IPS-18c (cell line): ENCODE measurements around the gene MUCL3.
A peak's percentile ranks its signal among the peaks of the same experiment; 100 is the strongest.
"Not testable (repeated sequence)": the region's sequence is repeated elsewhere in the genome, so short reads cannot be mapped to it uniquely, and the experiment has no call there.

Experiments
- H3K4me3 ChIP-seq: 2 replicates; pipeline ENCODE4 v1.7.0; 2013; ENCODE audit warnings: low read depth, mild to moderate bottlenecking, low read length, moderate library complexity; ENCODE audit not compliant: insufficient read depth
- H3K9me3 ChIP-seq: one replicate; pipeline ENCODE4 v1.6.1; 2013; ENCODE audit warnings: mild to moderate bottlenecking, low read length, moderate library complexity; ENCODE audit not compliant: control insufficient read depth, insufficient read depth

MUCL3 gene

DNA sequence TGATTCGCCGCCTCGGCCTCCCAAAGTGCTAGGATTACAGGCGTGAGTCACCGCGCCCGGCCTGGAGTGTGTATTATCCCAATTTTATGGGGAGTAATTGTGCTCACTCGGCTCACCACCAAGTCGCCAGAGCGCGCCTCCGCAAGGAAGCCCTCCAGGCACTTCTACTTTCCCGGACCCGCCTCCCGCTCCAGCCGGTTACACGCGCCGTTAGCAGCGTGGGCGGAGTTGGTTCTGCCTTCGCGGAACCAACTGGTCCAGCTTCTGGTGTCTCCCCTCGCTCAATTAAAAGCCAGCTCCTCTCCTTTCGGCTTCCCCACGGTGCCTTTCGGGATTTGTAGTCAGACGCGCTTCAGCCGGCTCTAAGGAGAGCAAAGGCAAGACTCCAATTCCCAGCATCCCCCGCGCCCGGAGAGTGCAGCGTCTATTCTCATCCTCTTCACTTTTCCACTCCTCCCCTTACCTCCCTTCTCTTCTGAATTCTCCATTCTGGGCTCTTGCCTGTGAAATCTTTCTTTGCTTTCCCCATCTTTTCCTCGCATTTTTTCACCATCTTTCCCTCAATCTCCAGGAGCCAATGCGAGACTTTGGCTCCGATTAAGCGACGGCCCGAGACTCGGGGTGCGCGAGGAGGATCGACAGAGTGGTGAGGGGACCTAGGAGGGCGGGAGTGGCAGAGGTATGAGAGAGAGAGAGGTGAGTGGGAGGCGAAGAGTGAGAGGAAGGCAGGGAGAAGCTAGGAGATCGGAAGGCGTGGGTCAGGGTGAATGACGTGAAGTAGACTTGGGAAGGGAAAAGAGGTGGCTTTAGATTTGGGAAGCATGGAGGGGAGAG is 32.8 kb upstream of the MUCL3 start, which contains the start of gene GTF2H4:
GTF2H4 (plus strand) TSS at position 450 of the 834 bp plus-strand sequence.
- Histone ChIP-seq H3K9me3 (no peaks in the 10 kb centered on the region), H3K4me3 (peak within 1 kb of the TSS; percentile 99)

DNA sequence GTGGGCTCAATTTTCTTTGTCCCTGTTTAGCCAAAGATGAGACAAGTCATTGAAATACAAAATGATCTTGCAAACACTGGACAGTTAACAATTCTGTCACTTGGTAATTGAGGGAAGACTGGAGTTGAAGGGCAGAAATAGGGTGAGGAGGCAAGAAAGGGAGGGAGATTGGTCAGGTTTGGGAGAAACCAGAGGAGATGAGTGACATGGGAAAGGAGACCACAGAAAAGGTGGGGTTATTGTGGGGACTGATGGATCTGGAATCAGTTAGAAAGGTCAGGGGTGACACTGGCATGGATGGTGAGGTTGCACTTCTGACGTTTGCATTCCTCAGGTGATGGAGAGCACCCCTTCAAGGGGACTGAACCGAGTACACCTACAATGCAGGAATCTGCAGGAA is 32.1 kb upstream of the MUCL3 start:
- Histone ChIP-seq H3K4me3 (peak overlapping the region; percentile 99), H3K9me3 (no peaks in the 10 kb centered on the region)

DNA sequence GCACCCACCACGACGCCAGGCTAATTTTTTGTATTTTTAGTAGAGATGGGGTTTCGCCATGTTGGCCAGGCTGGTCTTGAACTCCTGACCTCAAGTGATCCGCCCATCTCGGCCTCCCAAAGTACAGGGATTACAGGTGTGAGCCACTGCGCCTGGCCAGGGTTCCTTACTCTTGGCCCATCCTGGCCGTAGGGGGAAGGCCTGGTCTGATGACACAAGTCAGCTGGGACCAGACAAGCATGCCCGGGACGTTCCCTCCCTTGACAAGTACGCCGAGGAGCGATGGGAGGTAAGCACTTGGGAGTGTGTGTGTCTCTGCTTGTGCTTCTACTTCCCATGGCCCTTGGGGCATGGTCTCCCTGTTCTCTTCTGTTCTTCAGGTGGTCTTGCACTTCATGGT is 30.3 kb upstream of the MUCL3 start:
- not testable (repeated sequence) for H3K9me3 ChIP-seq, H3K4me3 ChIP-seq

DNA sequence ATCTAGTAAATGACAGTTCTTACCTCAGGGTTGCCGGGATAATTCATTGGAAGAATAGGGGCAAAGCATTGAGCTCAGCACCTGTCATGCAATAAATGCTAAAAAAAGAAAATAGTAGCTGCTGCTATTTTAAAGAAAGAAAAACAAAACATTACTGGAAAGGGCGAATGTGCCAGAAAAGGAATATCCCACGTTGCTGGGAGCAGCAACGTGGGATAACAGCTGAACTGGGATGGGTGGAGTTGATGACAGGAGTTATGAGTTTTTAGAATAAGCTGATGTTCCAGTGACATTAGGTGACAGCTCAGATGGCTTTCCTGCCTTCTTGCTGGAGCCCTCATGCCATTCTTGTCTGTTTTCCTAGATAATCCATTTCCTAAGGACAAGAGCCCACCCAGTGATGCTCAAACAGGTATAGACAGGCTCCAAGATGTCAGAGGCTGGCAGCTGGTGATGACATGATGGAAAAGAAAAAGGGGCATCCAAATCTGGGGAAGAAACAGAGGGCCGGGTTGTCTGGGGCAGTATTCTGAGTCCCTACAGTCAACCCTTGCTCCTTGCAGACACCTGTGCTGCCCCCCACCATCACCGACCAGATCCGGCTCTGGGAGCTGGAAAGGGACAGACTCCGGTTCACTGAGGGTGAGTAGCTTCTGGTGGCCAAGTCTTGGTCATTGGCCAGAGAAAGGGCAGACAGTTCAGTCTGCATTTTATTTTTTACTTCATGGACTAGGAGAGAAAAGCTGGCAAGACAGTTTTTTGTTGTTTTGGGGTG is 27.8 kb upstream of the MUCL3 start:
- Histone ChIP-seq H3K4me3 (no peak overlapping the region), H3K9me3 (no peaks in the 10 kb centered on the region)

DNA sequence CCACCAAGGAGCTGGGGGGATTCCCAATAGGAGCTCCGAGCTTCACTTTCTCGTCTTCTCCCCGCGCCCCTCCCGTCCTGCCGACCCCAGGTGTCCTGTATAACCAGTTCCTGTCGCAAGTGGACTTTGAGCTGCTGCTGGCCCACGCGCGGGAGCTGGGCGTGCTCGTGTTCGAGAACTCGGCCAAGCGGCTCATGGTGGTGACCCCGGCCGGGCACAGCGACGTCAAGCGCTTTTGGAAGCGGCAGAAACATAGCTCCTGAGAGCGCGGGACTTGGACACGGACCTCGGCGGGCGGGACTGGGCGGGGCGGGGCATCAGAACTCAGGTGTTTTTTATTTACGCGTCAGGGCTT is 27.1 kb upstream of the MUCL3 start:
- H3K9me3 ChIP-seq, result no peaks in the 10 kb centered on the region
- H3K4me3 ChIP-seq, result peak overlapping the region; percentile 70; the same call in 1 of the 2 replicates

DNA sequence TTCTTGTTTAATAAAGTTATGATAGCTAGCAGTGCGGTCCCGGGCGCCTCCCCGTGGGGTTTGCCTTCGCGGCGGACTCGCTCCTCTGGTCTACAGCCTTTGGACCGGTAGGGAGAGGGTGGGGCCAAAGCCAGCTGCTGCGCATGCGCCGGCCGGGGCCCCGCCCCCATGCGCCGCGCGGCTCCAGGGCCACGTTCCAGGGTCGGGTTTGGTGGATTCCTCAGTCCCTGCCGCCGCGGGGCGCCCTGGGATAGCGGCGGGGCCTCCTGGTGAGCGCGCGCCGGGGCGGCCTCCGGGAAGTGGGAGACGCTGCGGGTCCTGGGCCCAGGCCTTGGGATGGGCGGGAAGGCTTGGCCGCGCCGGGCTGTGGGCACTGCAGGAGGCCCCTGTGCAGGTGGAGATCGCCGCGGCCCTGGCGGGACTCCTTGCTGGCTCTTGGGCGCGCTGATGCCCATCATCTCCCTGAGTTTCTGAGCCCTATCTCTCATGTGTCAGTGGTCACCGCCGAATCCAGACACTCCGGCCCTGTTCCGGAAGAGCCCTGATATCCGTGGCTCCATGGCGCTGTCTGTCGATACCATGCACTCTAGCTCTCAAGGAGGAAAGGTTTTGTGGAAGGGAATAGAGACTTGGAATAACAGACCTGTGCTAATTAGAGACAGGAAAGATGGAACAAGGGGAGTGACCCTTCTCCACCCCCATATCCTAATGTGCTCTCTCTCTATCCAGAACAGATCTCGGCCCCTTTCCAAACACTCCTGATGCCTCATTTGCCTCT is 26.5 kb upstream of the MUCL3 start, which contains the start of gene VARS2:
VARS2 (plus strand) TSS at position 163 of the 778 bp plus-strand sequence; CDS start at position 762, 599 bp downstream.
- Histone ChIP-seq H3K9me3 (no peaks in the 10 kb centered on the region), H3K4me3 (peak within 1 kb of the TSS; percentile 70)

DNA sequence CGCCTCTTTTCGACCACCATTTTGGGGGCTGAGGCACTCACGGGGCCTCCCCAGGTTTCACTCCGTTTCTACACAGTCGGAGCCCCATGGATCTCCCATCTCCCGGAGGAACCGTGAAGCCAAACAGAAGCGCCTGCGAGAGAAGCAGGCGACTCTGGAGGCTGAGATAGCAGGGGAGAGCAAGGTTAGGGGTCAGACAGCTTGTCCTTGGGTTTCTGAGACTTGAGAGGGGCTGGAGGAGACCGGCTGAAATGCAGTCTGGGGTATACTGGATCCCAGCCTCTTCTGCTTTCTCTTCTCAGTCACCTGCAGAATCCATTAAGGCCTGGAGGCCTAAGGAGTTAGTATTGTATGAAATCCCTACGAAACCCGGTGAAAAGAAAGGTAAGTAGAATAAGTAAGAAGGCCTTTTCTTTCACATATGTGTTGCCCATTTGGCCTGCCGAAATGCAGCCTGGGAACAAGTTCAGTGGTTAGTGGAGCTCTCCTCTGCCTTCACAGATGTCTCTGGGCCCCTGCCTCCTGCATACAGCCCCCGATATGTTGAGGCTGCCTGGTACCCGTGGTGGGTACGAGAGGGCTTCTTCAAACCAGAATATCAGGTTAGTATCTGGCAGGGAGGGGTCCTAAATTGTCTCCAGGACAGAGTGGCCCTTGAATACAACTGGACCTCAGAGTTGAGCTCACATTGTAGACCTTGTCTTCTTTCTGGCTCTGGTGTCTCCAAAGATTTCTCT is 25.8 kb upstream of the MUCL3 start:
- Histone ChIP-seq H3K9me3 (no peaks in the 10 kb centered on the region), H3K4me3 (peak overlapping the region; percentile 70)

DNA sequence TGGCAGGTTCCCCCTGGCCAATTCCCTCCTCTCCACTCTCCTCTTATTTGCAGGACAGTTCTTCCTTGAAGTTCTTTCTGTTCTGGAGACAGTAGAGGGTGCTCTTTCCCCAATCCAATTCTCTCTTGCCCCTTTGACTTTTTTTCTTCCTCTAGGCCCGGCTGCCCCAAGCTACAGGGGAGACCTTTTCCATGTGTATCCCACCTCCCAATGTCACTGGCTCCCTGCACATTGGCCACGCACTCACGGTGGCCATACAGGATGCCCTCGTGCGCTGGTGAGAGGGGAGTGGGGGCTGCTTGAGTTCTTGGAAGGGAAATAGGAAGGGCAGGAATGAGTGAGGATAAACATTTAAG is 25.2 kb upstream of the MUCL3 start:
- H3K4me3 ChIP-seq, result no peak overlapping the region; the same call in 1 of the 2 replicates

DNA sequence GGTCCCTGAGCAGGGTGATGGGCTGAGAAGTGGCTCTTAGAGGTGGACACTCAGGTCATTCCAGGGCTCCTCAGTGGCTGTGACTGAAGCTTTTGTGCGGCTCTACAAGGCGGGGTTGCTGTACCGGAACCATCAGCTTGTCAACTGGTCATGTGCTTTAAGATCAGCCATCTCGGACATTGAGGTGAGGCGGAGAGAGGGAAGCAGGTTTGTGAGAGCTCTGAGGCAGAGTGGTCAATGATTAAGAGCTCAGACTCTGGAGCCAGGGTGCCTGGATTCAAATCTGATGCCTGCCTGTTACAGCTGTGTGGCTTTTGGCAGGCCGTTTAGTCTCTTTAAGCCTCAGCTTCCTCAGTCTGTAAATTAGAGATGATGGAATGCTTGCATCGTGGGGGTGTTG is 23.7 kb upstream of the MUCL3 start:
- H3K9me3 ChIP-seq, result no peaks in the 10 kb centered on the region
- no peak overlapping the region for H3K4me3 ChIP-seq

More for the DNA sequence above, 25.2 kb upstream of the MUCL3 start:
- H3K9me3 ChIP-seq, result no peaks in the 10 kb centered on the region

DNA sequence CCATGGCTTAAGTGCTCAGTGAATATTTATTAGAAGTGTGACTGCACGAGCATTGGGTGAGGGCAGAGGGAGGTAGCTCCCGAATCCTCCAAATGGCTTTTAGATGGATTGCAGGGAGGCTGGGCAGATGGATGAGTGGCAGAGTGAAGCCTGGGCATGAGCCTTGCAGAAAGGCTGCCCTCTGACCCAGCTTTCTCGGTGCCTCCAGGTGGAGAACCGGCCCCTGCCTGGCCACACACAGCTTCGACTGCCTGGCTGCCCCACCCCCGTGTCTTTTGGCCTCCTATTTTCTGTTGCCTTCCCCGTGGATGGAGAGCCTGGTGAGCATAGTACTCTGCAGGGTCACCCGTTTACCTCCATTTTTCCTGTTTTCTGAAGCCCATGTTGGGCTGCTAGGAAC is 23.3 kb upstream of the MUCL3 start:
- Histone ChIP-seq H3K9me3 (no peaks in the 10 kb centered on the region), H3K4me3 (no peak overlapping the region)

DNA sequence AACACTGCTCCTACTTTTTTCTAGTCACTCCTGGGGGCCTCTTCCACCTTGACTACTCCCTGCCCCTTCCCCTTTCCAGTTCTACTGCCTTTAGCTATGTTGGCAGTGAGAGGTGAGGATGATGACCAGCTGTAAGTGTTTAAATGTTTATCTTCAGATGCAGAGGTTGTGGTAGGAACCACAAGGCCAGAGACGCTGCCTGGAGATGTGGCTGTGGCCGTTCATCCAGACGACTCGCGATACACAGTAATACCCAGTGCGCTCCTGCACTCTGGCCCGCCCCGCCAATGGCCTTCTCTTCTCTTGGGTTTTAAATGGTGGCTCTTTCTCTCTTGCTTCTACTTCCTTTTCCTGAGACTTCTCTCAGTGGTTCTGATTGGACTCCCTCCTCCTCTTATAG is 22.1 kb upstream of the MUCL3 start:
- no peak overlapping the region for H3K4me3 ChIP-seq

DNA sequence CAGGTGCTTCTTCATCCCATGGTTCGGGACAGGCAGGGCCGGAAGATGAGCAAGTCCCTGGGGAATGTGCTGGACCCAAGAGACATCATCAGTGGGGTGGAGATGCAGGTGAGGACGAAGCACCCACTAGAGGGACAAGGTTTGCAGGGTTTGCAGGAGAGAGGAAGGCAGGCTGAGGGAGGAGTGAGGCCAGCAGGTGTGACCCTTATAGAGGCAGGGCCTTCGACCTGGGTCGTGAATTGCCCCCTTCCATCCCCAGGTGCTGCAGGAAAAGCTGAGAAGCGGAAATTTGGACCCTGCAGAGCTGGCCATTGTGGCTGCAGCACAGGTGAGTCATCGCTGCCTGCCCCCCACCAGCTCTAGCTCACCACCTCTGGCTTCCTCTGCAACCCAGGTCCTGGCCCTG is 18.3 kb upstream of the MUCL3 start:
- peaks cover 1% of the 10 kb centered on the region for H3K9me3 ChIP-seq

More for the DNA sequence above, 22.1 kb upstream of the MUCL3 start:
- no peaks in the 10 kb centered on the region for H3K9me3 ChIP-seq

DNA sequence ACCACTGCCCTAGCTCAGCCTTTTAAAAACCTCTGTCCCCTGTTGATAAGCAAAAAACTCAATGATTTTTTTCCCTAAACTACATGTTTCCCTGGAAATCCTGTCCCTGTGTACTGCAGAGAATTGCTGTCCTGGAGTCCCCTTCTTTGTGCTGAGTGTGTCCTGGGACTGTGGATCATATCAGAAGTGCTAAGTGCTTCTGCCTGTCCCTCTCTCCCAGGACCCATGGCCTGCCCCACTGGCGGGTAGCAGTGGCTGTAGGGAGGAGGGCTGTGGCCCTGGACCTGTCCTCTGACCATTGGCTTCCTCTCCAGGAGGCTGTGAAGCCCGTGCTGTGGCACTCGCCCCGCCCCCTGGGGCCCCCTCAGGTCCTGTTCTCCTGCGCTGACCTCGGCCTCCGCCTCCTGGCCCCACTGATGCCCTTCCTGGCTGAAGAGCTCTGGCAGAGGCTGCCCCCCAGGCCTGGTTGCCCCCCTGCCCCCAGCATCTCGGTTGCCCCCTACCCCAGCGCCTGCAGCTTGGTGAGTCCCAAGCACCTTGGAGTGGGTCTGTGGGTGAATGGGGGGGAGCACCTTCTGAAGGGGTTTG is 16.6 kb upstream of the MUCL3 start:
- not testable (repeated sequence) for H3K9me3 ChIP-seq

More for the DNA sequence above, 18.3 kb upstream of the MUCL3 start:
- no peak overlapping the region for H3K4me3 ChIP-seq

DNA sequence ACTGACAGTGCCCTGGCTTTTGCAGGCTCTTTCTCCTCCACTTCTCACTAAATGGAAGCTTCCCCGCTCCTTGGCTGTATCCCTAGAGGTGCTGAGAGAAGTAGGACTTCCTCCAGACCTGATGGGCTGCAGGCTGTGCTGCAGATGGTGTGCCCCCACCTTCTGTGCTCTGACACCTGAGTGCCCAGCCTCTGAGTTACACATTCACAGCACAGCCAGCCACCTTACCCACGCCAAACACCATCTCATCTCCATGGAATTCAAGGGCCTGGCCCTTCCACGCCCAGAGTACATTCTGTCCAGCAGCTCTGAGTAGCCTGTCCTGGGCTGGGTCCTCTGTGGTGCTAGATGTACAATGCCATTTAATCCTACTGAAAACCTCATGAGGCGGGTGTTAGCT is 14.1 kb upstream of the MUCL3 start:
- Histone ChIP-seq H3K4me3 (no peak overlapping the region), H3K9me3 (peaks cover 2% of the 10 kb centered on the region)

More for the DNA sequence above, 16.6 kb upstream of the MUCL3 start:
- not testable (repeated sequence) for H3K4me3 ChIP-seq

DNA sequence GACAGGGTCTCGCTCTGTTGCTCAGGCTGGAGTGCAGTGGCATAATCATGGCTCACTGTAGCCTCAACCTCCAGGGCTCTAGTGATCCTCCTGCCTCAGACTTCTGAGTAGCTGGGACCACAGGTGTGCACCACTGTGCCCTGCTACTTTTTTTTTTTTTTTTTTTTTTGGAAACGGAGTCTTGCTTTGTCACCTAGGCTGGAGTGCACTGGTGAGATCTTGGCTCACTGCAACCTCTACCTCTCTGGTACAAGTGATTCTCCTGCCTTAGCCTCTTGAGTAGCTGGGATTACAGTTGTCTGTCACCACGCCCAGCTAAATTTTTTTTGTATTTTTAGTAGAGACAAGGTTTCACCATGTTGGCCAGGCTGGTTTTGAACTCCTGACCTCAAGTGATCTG is 13.7 kb upstream of the MUCL3 start:
- H3K4me3 ChIP-seq, H3K9me3 ChIP-seq: not testable (repeated sequence)

DNA sequence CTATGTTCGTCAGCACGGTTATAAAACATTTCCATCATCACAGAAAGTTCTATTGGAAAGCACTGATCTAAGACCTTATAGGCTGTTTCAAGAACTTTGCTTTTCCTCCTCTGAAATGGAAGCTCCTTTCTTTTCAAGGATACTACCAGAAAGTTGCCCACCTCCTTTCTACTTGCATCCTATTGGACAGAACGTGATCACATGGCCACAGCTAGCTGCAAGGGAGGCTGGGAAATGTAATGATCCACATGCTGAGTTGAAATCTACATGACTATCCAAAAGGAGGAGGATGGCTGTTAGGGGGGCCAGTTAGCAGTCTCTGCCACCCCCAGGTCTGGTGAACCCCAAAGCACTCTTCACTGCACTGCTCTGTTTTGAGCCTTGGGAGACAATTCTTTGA is 12.1 kb upstream of the MUCL3 start:
- H3K4me3 ChIP-seq, result no peak overlapping the region
- peaks cover 2% of the 10 kb centered on the region for H3K9me3 ChIP-seq
